GM23338 (cell line): ENCODE data around the gene WDR91. TPM values are rescaled to one million over a fixed set of nuclear protein-coding genes. Genes with fewer than 3 reads are reported as not detected.

ENCODE experiments used
- ATAC-seq: fragments of 200-7000 bp; cut with Tn5 transposase; 3 replicates; pipeline ENCODE4 v1.9.1; 2020
- DNase-seq: peaks from one replicate; pipeline ENCODE4 v3.0.0-alpha.2; 2015; ENCODE audit warnings: low spot score
- H2AFZ ChIP-seq: fragments of 200-600 bp; sonication (generic); 2 replicates; pipeline ENCODE4 v1.8.0; 2016; ENCODE audit warnings: antibody characterized with exemption, mild to moderate bottlenecking, moderate library complexity
- H3F3A ChIP-seq: fragments of 200-600 bp; sonication (generic); replicated peaks from 2 replicates; pipeline ENCODE4 v1.8.0; 2017; ENCODE audit warnings: antibody characterized with exemption, mixed run types, low read depth
- H3K27ac ChIP-seq: fragments of 200-600 bp; sonication (generic); 2 replicates; pipeline ENCODE4 v1.6.1; 2016; ENCODE audit warnings: low read depth
- H3K27me3 ChIP-seq: fragments of 200-600 bp; sonication (generic); 2 replicates; pipeline ENCODE4 v1.8.0; 2016; ENCODE audit warnings: mild to moderate bottlenecking, mixed run types, moderate library complexity; ENCODE audit not compliant: insufficient read depth
- H3K36me3 ChIP-seq: fragments of 200-600 bp; sonication (generic); 2 replicates; pipeline ENCODE4 v1.8.0; 2016; ENCODE audit warnings: mild to moderate bottlenecking; ENCODE audit not compliant: insufficient read depth
- H3K4me1 ChIP-seq: fragments of 200-600 bp; sonication (generic); 2 replicates; pipeline ENCODE4 v1.8.0; 2016; ENCODE audit warnings: mild to moderate bottlenecking, moderate library complexity; ENCODE audit not compliant: insufficient read depth
- H3K4me2 ChIP-seq: fragments of 200-600 bp; sonication (generic); 2 replicates; pipeline ENCODE4 v1.7.1; 2017; ENCODE audit warnings: mixed run types
- H3K4me3 ChIP-seq: fragments of 200-600 bp; sonication (generic); 2 replicates; pipeline ENCODE4 v1.6.1; 2016; ENCODE audit warnings: mixed run types
- H3K79me2 ChIP-seq: fragments of 200-600 bp; sonication (generic); replicated peaks from 2 replicates; pipeline ENCODE4 v1.8.0; 2017; ENCODE audit warnings: mild to moderate bottlenecking; ENCODE audit not compliant: insufficient read depth
- H3K9me2 ChIP-seq: fragments of 200-600 bp; sonication (generic); 2 replicates; pipeline ENCODE4 v1.8.0; 2017; ENCODE audit not compliant: insufficient read depth
- H4K20me1 ChIP-seq: fragments of 200-600 bp; sonication (generic); replicated peaks from 2 replicates; pipeline ENCODE4 v1.8.0; 2017; ENCODE audit warnings: mild to moderate bottlenecking; ENCODE audit not compliant: insufficient read depth
- H3K27ac Mint-ChIP-seq: 2 replicates; pipeline ENCODE4 v1.8.0; 2020; ENCODE audit warnings: inconsistent platforms, mild to moderate bottlenecking, moderate library complexity, mixed read lengths
- H3K27me3 Mint-ChIP-seq: 3 replicates; pipeline ENCODE4 v1.8.0; 2022; ENCODE audit warnings: low read depth, mild to moderate bottlenecking, moderate library complexity, mixed read lengths, inconsistent platforms; ENCODE audit not compliant: insufficient read depth, poor library complexity
- H3K36me3 Mint-ChIP-seq: 3 replicates; pipeline ENCODE4 v1.8.0; 2021; ENCODE audit warnings: low read depth, mild to moderate bottlenecking, inconsistent platforms, moderate library complexity, mixed read lengths
- H3K4me1 Mint-ChIP-seq: 3 replicates; pipeline ENCODE4 v1.8.0; 2020; ENCODE audit warnings: mild to moderate bottlenecking, inconsistent platforms, mixed read lengths
- H3K4me3 Mint-ChIP-seq: 3 replicates; pipeline ENCODE4 v1.8.0; 2021; ENCODE audit warnings: moderate library complexity, mild to moderate bottlenecking, inconsistent platforms, mixed read lengths
- H3K9me3 Mint-ChIP-seq: 3 replicates; pipeline ENCODE4 v1.8.0; 2020; ENCODE audit warnings: moderate library complexity, mild to moderate bottlenecking, inconsistent platforms, mixed read lengths
- CTCF ChIP-seq, 2 experiments: fragments of 200-600 bp in 1 of 2; sonication (generic) in 1 of 2; conservative IDR thresholded peaks; 2 replicates each; pipeline versions ENCODE4 v1.5.1 to v1.6.1; 2016 to 2017; ENCODE audit warnings: antibody characterized with exemption in 2 of 2, low read depth in 2 of 2, mild to moderate bottlenecking in 2 of 2, moderate library complexity in 1 of 2
- EZH2 ChIP-seq: fragments of 200-600 bp; sonication (generic); IDR thresholded peaks from one replicate; pipeline ENCODE4 v1.8.0; 2017; ENCODE audit warnings: antibody characterized with exemption, mild to moderate bottlenecking, low read depth; ENCODE audit not compliant: unreplicated experiment
- EZH2phosphoT487 ChIP-seq: fragments of 200-600 bp; sonication (generic); IDR thresholded peaks from one replicate; pipeline ENCODE4 v1.8.1; 2018; ENCODE audit warnings: antibody characterized with exemption; ENCODE audit not compliant: unreplicated experiment
- JUNB ChIP-seq: IDR thresholded peaks from one replicate; pipeline ENCODE4 v1.6.1; 2016; ENCODE audit warnings: antibody characterized with exemption; ENCODE audit not compliant: unreplicated experiment
- NANOG ChIP-seq: IDR thresholded peaks from 2 replicates; pipeline ENCODE4 v1.6.1; 2016; ENCODE audit warnings: antibody characterized with exemption, borderline replicate concordance
- POLR2AphosphoS5 ChIP-seq: IDR thresholded peaks from 2 replicates; pipeline ENCODE4 v1.6.1; 2016; ENCODE audit warnings: antibody characterized with exemption, low read depth
- STAT1 ChIP-seq: IDR thresholded peaks from one replicate; pipeline ENCODE4 v1.6.1; 2016; ENCODE audit warnings: antibody characterized with exemption; ENCODE audit not compliant: unreplicated experiment
- ZNF114 ChIP-seq: fragments of 250-450 bp; sonication (Bioruptor Pico); IDR thresholded peaks from 2 replicates; pipeline ENCODE4 v1.5.0; 2020; ENCODE audit warnings: mild to moderate bottlenecking, moderate library complexity
- polyA plus RNA-seq: library from polyadenylated mRNA; unstranded; fragments of >200 nt; fragmentation: Nextera tagmentation; extraction: Ambion mirVana; gene quantifications from 2 replicates; pipeline ENCODE4 v1.2.1, GENCODE V29; 2016
- total RNA-seq: library from RNA; depleted of rRNA; stranded (reverse); fragments of >200 nt; shearing (Covaris generic); gene quantifications from 2 replicates; pipeline ENCODE4 v1.2.3, GENCODE V29; 2014
- TF ChIP-seq, protein P1 (sequence below): IDR thresholded peaks from 2 replicates; pipeline ENCODE4 v1.6.1; 2016; ENCODE audit warnings: antibody characterized with exemption

WDR91 gene
- total and polyA plus RNA-seq, 2 experiments from 2014 or later = 5.8 to 32.6 TPM

- H3K27ac ChIP-seq = no peak overlapping the region
- no peak for DNase-seq
- no peaks in the 10 kb centered on the region for H3K4me1 ChIP-seq
- Mint-ChIP-seq H3K9me3 (peaks cover 31% of the 10 kb centered on the region), H3K36me3 (peaks cover 56% of the 10 kb centered on the region), H3K4me3 (no peak overlapping the region), H3K27ac (no peak overlapping the region), H3K27me3 (peaks cover 6% of the 10 kb centered on the region), H3K4me1 (no peaks in the 10 kb centered on the region)
- H3K4me2 ChIP-seq = no peak overlapping the region
- no peaks in the 10 kb centered on the region for H3K27me3 ChIP-seq
- no peak for ATAC-seq
- no peaks in the 10 kb centered on the region for H3F3A ChIP-seq
- H4K20me1 ChIP-seq = no peaks in the 10 kb centered on the region
- peaks cover 19% of the 10 kb centered on the region for H3K36me3 ChIP-seq
- H2AFZ ChIP-seq = no peak overlapping the region
- TF ChIP-seq EZH2 = no peak
- no peak for TF ChIP-seq POLR2AphosphoS5
- no peak for TF ChIP-seq CTCF (conservative IDR thresholded peaks at IDR 0.05; ENCODE audit: low read depth in 2 of 2)
- TF ChIP-seq ZNF114 (CRISPR knock-in tag) = no peak
- TF ChIP-seq, protein P1, sequence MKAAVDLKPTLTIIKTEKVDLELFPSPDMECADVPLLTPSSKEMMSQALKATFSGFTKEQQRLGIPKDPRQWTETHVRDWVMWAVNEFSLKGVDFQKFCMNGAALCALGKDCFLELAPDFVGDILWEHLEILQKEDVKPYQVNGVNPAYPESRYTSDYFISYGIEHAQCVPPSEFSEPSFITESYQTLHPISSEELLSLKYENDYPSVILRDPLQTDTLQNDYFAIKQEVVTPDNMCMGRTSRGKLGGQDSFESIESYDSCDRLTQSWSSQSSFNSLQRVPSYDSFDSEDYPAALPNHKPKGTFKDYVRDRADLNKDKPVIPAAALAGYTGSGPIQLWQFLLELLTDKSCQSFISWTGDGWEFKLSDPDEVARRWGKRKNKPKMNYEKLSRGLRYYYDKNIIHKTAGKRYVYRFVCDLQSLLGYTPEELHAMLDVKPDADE = no peak
- TF ChIP-seq EZH2phosphoT487 = no peak
- no peaks in the 10 kb centered on the region for H3K79me2 ChIP-seq
- no peaks in the 10 kb centered on the region for H3K9me2 ChIP-seq
- no peak overlapping the region for H3K4me3 ChIP-seq
These were observed 27.0 kb downstream of the WDR91 start for GRCh38 chr7:135184254-135184841.

DNA sequence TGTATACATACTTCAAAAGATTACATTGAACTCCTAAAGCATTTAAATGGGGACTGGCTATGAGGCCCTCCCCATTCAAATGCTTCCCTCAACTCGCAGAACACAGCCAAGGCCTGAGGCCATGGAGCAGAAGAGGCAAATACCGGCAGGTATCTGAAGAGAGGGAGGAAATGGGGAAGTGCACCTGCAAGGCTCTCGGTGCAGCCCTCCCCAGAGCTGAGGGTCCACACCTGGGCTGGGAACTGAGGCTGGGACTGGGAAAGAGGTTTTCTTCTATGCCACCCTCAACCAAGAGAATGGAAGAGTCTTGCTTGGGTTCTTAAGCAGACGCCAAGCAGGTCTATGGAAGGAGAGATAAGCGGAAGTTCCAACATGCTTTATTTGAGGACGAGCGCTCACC, 27.8 kb downstream of the WDR91 start:
- Histone ChIP-seq H3K4me1 (no peaks in the 10 kb centered on the region), H3K36me3 (peaks cover 19% of the 10 kb centered on the region), H3K4me3 (no peak overlapping the region), H3K27ac (no peak overlapping the region), H3K9me2 (no peaks in the 10 kb centered on the region), H2AFZ (no peak overlapping the region), H3K79me2 (no peaks in the 10 kb centered on the region), H3K4me2 (no peak overlapping the region), H3F3A (no peaks in the 10 kb centered on the region), H4K20me1 (no peaks in the 10 kb centered on the region), H3K27me3 (no peaks in the 10 kb centered on the region)
- no peak overlapping the region for H3K4me3 Mint-ChIP-seq
- peaks cover 64% of the 10 kb centered on the region for H3K36me3 Mint-ChIP-seq
- H3K27ac Mint-ChIP-seq = no peak overlapping the region
- H3K27me3 Mint-ChIP-seq = peaks cover 6% of the 10 kb centered on the region
- ATAC-seq = no peak
- peaks cover 33% of the 10 kb centered on the region for H3K9me3 Mint-ChIP-seq
- peaks cover 1% of the 10 kb centered on the region; the same call in 1 of the 3 replicates for H3K4me1 Mint-ChIP-seq
- DNase-seq = no peak
- TF ChIP-seq STAT1 (no peak), CTCF (conservative IDR thresholded peaks at IDR 0.05; ENCODE audit: low read depth in 2 of 2) (no peak), NANOG (no peak), JUNB (no peak)
- TF ChIP-seq, protein P1 = no peak
